ENCODE data around the gene SLC6A8.
A peak's percentile ranks its signal among the peaks of the same experiment; 100 is the strongest.
"Not testable (repeated sequence)": the region's sequence is repeated elsewhere in the genome, so short reads cannot be mapped to it uniquely, and the experiment has no call there.

Gene SLC6A8

GRCh38 chrX:153693216-153694086 is 5.7 kb downstream of the SLC6A8 start:
- DNase-seq (ENCODE audit: low spot score) = no peak
- no peak overlapping the region for H3K27ac ChIP-seq

GRCh38 chrX:153694256-153694655 is 6.5 kb downstream of the SLC6A8 start:
- not testable (repeated sequence) for H3K4me3 ChIP-seq; DNase-seq (ENCODE audit: low spot score); H3K27ac ChIP-seq

More at GRCh38 chrX:153693216-153694086, 5.7 kb downstream of the SLC6A8 start:
- TF ChIP-seq CTCF (IDR thresholded peaks at IDR 0.05) = no peak
- H3K4me3 ChIP-seq = no peak overlapping the region

GRCh38 chrX:153694687-153695270 is 7.1 kb downstream of the SLC6A8 start:
- no peak overlapping the region for H3K27ac ChIP-seq
- no peak overlapping the region for H3K4me3 ChIP-seq
- no peak for DNase-seq (ENCODE audit: low spot score)
- TF ChIP-seq CTCF (IDR thresholded peaks at IDR 0.05) = no peak

- no peak for TF ChIP-seq CTCF (IDR thresholded peaks at IDR 0.05)
- H3K27ac ChIP-seq = no peak overlapping the region
- DNase-seq (ENCODE audit: low spot score) = no peak
- H3K4me3 ChIP-seq = no peak overlapping the region
Measured at GRCh38 chrX:153696100-153696499, 8.4 kb downstream of the SLC6A8 start.

- not testable (repeated sequence) for DNase-seq (ENCODE audit: low spot score); H3K27ac ChIP-seq; H3K4me3 ChIP-seq
Measured at GRCh38 chrX:153696538-153696937, 8.8 kb downstream of the SLC6A8 start.

- H3K4me3 ChIP-seq; DNase-seq (ENCODE audit: low spot score); H3K27ac ChIP-seq: not testable (repeated sequence)
Measured at GRCh38 chrX:153696986-153697722, 9.4 kb downstream of the SLC6A8 start.

- Histone ChIP-seq H3K4me3 (no peak overlapping the region), H3K27ac (no peak overlapping the region)
- no peak for DNase-seq (ENCODE audit: low spot score)
- no peak for TF ChIP-seq CTCF (IDR thresholded peaks at IDR 0.05)
Measured at GRCh38 chrX:153697924-153698865, 10.5 kb downstream of the SLC6A8 start.

- DNase-seq (ENCODE audit: low spot score) = not testable (repeated sequence)
Measured at GRCh38 chrX:153699210-153699783, 11.6 kb downstream of the SLC6A8 start.

GRCh38 chrX:153699784-153700371 is 12.2 kb downstream of the SLC6A8 start:
- not testable (repeated sequence) for DNase-seq (ENCODE audit: low spot score); H3K4me3 ChIP-seq
- peak overlapping the region in 1 of 2 donors; percentile 69 for H3K27ac ChIP-seq

More at GRCh38 chrX:153699210-153699783, 11.6 kb downstream of the SLC6A8 start:
- H3K27ac ChIP-seq = peak overlapping the region in 1 of 2 donors; percentile 69
- H3K4me3 ChIP-seq = not testable (repeated sequence)
